Measurements from ENCODE around the gene NECTIN4. TPM values are rescaled to one million over a fixed set of nuclear protein-coding genes. Genes with fewer than 3 reads are reported as not detected.

Gene NECTIN4
- total RNA-seq, 1 experiment from 2014 or later, result 0.20 TPM

DNA sequence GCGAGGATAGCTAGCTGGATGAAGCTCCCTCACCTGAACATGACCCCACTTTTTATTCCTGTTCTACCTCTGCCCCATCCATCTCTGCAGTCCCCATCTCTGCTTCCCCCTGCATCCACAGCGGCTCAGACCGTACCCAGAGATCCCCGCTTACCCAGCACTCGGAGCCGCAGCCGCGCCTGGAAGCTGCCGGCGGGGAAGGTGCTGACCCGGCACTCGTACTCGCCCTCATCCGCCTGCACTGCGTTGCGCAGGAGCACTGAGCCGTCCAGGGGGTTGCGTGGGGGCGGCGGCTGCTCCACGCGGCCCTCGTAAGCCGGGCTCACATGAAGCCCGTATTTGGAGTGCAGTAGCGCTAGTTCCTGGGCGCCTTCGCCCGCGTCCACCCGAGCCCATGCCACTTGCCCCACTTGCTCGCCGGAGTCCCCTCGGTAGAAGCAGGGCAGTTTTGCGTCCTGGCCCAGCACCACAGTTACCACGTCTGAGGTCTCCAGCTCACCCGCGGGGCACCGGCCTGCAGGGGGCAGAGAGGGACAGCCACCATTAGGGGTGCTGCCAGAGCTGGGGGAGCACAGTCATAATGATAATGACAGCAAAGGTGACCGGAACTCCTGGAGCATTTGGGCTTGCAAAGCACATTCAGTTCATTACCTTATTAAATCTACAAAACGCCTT lies 9.8 kb downstream of the NECTIN4 start:
- Mint-ChIP-seq H3K4me1 (ENCODE audit: low read depth, unreplicated experiment) (peaks cover 28% of the 10 kb centered on the region), H3K27ac (ENCODE audit: unreplicated experiment) (no peak overlapping the region), H3K27me3 (ENCODE audit: insufficient read depth, unreplicated experiment) (no peaks in the 10 kb centered on the region), H3K9me3 (ENCODE audit: unreplicated experiment) (no peaks in the 10 kb centered on the region), H3K4me3 (ENCODE audit: unreplicated experiment) (no peak overlapping the region), H3K36me3 (ENCODE audit: insufficient read depth, unreplicated experiment) (peaks cover 7% of the 10 kb centered on the region)
- no peak for DNase-seq
- POLR2A ChIA-PET, result no interaction called here
- no peaks in the 10 kb centered on the region for H3K36me3 ChIP-seq (ENCODE audit: control insufficient read depth, insufficient read depth, low read length)
- no peaks in the 10 kb centered on the region for H3K27me3 ChIP-seq (replicated peaks; ENCODE audit: control insufficient read depth, insufficient read depth, low read length)
- no peak overlapping the region for H3K4me3 ChIP-seq (ENCODE audit: low read depth, low read length)
- peaks cover 34% of the 10 kb centered on the region for H3K4me1 ChIP-seq
- no peaks in the 10 kb centered on the region for H3K9me3 ChIP-seq
- intact Hi-C loops (cut with micrococcal nuclease; ENCODE audit: unreplicated experiment), result no loop called here
- BruUV-seq (replicated peaks), result no TSS peak
- CTCF ChIA-PET, result interaction anchor here (1.2 kb wide), 1 partner anchor 14 kb away, joined by 6 read pairs; no protein-coding TSS in a partner anchor
- TF ChIP-seq, protein P1, sequence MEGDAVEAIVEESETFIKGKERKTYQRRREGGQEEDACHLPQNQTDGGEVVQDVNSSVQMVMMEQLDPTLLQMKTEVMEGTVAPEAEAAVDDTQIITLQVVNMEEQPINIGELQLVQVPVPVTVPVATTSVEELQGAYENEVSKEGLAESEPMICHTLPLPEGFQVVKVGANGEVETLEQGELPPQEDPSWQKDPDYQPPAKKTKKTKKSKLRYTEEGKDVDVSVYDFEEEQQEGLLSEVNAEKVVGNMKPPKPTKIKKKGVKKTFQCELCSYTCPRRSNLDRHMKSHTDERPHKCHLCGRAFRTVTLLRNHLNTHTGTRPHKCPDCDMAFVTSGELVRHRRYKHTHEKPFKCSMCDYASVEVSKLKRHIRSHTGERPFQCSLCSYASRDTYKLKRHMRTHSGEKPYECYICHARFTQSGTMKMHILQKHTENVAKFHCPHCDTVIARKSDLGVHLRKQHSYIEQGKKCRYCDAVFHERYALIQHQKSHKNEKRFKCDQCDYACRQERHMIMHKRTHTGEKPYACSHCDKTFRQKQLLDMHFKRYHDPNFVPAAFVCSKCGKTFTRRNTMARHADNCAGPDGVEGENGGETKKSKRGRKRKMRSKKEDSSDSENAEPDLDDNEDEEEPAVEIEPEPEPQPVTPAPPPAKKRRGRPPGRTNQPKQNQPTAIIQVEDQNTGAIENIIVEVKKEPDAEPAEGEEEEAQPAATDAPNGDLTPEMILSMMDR (IDR thresholded peaks at IDR 0.05; ENCODE audit: insufficient read depth in 1 of 2, low read depth in 1 of 2, low read length in 1 of 2, severe bottlenecking in 1 of 2, unreplicated experiment in 1 of 2), result no peak

DNA sequence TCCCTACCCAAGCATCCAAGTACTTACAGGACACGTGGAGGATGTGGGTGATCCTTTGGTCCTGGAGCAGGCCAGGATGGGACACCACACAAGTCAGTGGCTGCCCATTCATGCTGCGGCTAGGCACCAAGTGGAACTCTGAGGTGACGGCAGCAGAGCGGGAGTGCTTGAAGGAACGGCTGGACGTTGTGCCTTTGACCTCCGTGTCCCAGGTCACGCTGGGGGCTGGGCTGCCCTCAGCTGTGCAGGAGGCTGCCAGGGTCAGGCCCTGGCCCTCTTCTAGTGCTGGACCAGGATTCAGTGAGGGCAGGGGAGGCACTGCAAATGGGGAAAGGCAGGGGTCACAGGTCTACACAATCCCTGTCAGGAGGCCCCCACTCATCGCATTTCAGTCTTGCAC lies 11.9 kb downstream of the NECTIN4 start:
- Histone ChIP-seq H3K4me1 (peaks cover 12% of the 10 kb centered on the region), H3K27me3 (replicated peaks; ENCODE audit: control insufficient read depth, insufficient read depth, low read length) (no peaks in the 10 kb centered on the region), H3K9me3 (no peaks in the 10 kb centered on the region), H3K4me3 (ENCODE audit: low read depth, low read length) (no peak overlapping the region), H3K36me3 (ENCODE audit: control insufficient read depth, insufficient read depth, low read length) (no peaks in the 10 kb centered on the region)
- H3K4me3 Mint-ChIP-seq (ENCODE audit: unreplicated experiment), result no peak overlapping the region
- peaks cover 14% of the 10 kb centered on the region for H3K4me1 Mint-ChIP-seq (ENCODE audit: low read depth, unreplicated experiment)
- TF ChIP-seq, protein P1 (IDR thresholded peaks at IDR 0.05; ENCODE audit: insufficient read depth in 1 of 2, low read depth in 1 of 2, low read length in 1 of 2, severe bottlenecking in 1 of 2, unreplicated experiment in 1 of 2), result no peak
- BruUV-seq (replicated peaks), result no TSS peak
- H3K27me3 Mint-ChIP-seq (ENCODE audit: insufficient read depth, unreplicated experiment), result no peaks in the 10 kb centered on the region
- DNase-seq, result no peak
- intact Hi-C loops (cut with micrococcal nuclease; ENCODE audit: unreplicated experiment), result no loop called here
- ChIA-PET CTCF (no interaction called here), POLR2A (no interaction called here)
- peaks cover 4% of the 10 kb centered on the region for H3K36me3 Mint-ChIP-seq (ENCODE audit: insufficient read depth, unreplicated experiment)
- H3K9me3 Mint-ChIP-seq (ENCODE audit: unreplicated experiment), result no peaks in the 10 kb centered on the region
- no peak overlapping the region for H3K27ac Mint-ChIP-seq (ENCODE audit: unreplicated experiment)

DNA sequence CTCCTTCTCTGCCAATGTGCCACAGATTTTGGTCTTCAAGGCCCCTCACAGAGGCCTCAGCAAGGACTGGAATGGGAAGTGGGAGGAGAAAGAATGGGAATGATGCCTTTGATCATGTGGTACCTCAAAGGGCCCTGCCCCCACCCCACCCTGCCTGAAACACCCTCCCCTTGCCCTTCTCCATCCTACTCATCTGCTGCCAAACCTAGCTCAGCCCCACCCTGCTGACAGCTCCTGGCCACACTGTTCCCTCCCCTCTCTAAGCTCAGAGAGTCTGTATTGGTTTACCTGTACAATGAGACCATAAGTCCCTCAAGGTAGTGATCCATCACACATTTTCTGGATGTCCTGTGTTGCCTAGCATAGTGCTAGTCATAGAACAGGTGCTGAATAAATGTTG lies 12.9 kb downstream of the NECTIN4 start:
- POLR2A ChIA-PET, result interaction anchor here (0.6 kb wide), 1 partner anchor 56 kb away, joined by 3 read pairs; the partner anchor contains the start of gene F11R
- Mint-ChIP-seq H3K36me3 (ENCODE audit: insufficient read depth, unreplicated experiment) (peaks cover 4% of the 10 kb centered on the region), H3K27ac (ENCODE audit: unreplicated experiment) (no peak overlapping the region), H3K4me1 (ENCODE audit: low read depth, unreplicated experiment) (peaks cover 18% of the 10 kb centered on the region), H3K9me3 (ENCODE audit: unreplicated experiment) (no peaks in the 10 kb centered on the region), H3K4me3 (ENCODE audit: unreplicated experiment) (no peak overlapping the region), H3K27me3 (ENCODE audit: insufficient read depth, unreplicated experiment) (no peaks in the 10 kb centered on the region)
- Histone ChIP-seq H3K9me3 (no peaks in the 10 kb centered on the region), H3K4me3 (ENCODE audit: low read depth, low read length) (no peak overlapping the region), H3K27me3 (replicated peaks; ENCODE audit: control insufficient read depth, insufficient read depth, low read length) (no peaks in the 10 kb centered on the region), H3K36me3 (ENCODE audit: control insufficient read depth, insufficient read depth, low read length) (no peaks in the 10 kb centered on the region), H3K4me1 (peaks cover 10% of the 10 kb centered on the region; the same call in 1 of the 2 replicates)
- intact Hi-C loops (cut with micrococcal nuclease; ENCODE audit: unreplicated experiment), result no loop called here
- DNase-seq, result no peak
- TF ChIP-seq, protein P1 (IDR thresholded peaks at IDR 0.05; ENCODE audit: insufficient read depth in 1 of 2, low read depth in 1 of 2, low read length in 1 of 2, severe bottlenecking in 1 of 2, unreplicated experiment in 1 of 2), result no peak
- no TSS peak for BruUV-seq (replicated peaks)
- CTCF ChIA-PET, result interaction anchor here (0.5 kb wide), 1 partner anchor 65 kb away, joined by 3 read pairs; no protein-coding TSS in a partner anchor

All from Caco-2 (cell line).